B cell (primary cell): Measurements from ENCODE around the gene SWSAP1. TPM values are rescaled to one million over a fixed set of nuclear protein-coding genes. Genes with fewer than 3 reads are reported as not detected.
A peak's percentile ranks its signal among the peaks of the same experiment; 100 is the strongest.

Experiments used
- ATAC-seq: fragments of 200-7000 bp; cut with Tn5 transposase; one replicate; pipeline ENCODE4 v1.10.0; 2021; ENCODE audit warnings: low read depth, mild to moderate bottlenecking, moderate number of reproducible peaks, moderate library complexity
- CTCF ChIA-PET: fragments of 350-600 bp; sonication (Branson Sonifier 250); formaldehyde crosslinking; loops from one replicate; lab custom pipeline; 2021; ENCODE audit warnings: antibody characterized with exemption, inconsistent platforms; lab: Charles Lee
- POLR2A ChIA-PET: fragments of 350-600 bp; sonication (Branson Sonifier 250); formaldehyde crosslinking; loops from one replicate; lab custom pipeline; 2021; ENCODE audit warnings: antibody characterized with exemption; lab: Charles Lee
- DNase-seq: peaks from one replicate; pipeline ENCODE4 v3.0.0; 2013
- H2AFZ ChIP-seq: 2 replicates; pipeline ENCODE4 v1.6.1; 2012; ENCODE audit warnings: mild to moderate bottlenecking, low read depth, low read length; ENCODE audit not compliant: insufficient read depth, poor library complexity, severe bottlenecking
- H3K27ac ChIP-seq, 2 donors: 1 replicate in 1 of 2; 2 replicates in 1 of 2; pipeline ENCODE4 v1.5.1; 2012 to 2013; ENCODE audit warnings: low read length in 2 of 2, mild to moderate bottlenecking in 2 of 2, moderate library complexity in 1 of 2
- H3K27me3 ChIP-seq, 4 experiments: fragments of 200-600 bp in 1 of 4; sonication (generic) in 1 of 4; replicated peaks in 1 of 4; 1 replicate in 2 of 4; 2 replicates in 2 of 4; pipeline versions ENCODE4 v1.6.1 to v1.7.0; 2013 to 2016; ENCODE audit warnings: low read length in 3 of 4, mild to moderate bottlenecking in 2 of 4, mixed read lengths in 1 of 4, moderate library complexity in 1 of 4; ENCODE audit not compliant: insufficient read depth in 4 of 4, control insufficient read depth in 3 of 4; ENCODE audit errors: control extremely low read depth in 1 of 4
- H3K36me3 ChIP-seq, 2 experiments: replicated peaks in 1 of 2; 1 replicate in 1 of 2; 2 replicates in 1 of 2; pipeline versions ENCODE4 v1.6.1 to v1.7.1; 2013; ENCODE audit warnings: low read length in 1 of 2; ENCODE audit not compliant: insufficient read depth in 2 of 2, control insufficient read depth in 1 of 2; ENCODE audit errors: control extremely low read depth in 1 of 2, extremely low read depth in 1 of 2
- H3K4me1 ChIP-seq, 2 donors: fragments of 200-600 bp in 1 of 2; sonication (generic) in 1 of 2; 1 replicate in 1 of 2; 2 replicates in 1 of 2; pipeline versions ENCODE4 v1.5.1 to v1.6.1; 2013 to 2017; ENCODE audit warnings: low read length in 2 of 2; ENCODE audit not compliant: control insufficient read depth in 2 of 2, insufficient read depth in 2 of 2
- H3K4me2 ChIP-seq: replicated peaks from 2 replicates; pipeline ENCODE3; 2012; ENCODE audit warnings: mild to moderate bottlenecking, low read depth, low read length; ENCODE audit not compliant: poor library complexity, severe bottlenecking
- H3K4me3 ChIP-seq, 5 experiments: fragments of 200-600 bp in 1 of 5; sonication (generic) in 1 of 5; 1 replicate in 3 of 5; 2 replicates in 2 of 5; pipeline versions ENCODE4 v1.5.1 to v1.7.0; 2011 to 2016; ENCODE audit warnings: low read length in 4 of 5, mild to moderate bottlenecking in 4 of 5, low read depth in 2 of 5, control low read depth in 1 of 5, moderate library complexity in 1 of 5; ENCODE audit not compliant: insufficient read depth in 1 of 5; ENCODE audit errors: control extremely low read depth in 1 of 5, extremely low read depth in 1 of 5
- H3K79me2 ChIP-seq: fragments of 200-600 bp; sonication (generic); one replicate; pipeline ENCODE4 v1.6.0; 2016; ENCODE audit warnings: low read length; ENCODE audit not compliant: control insufficient read depth, insufficient read depth
- H3K9ac ChIP-seq: fragments of 200-600 bp; sonication (generic); 2 replicates; pipeline ENCODE4 v1.6.1; 2017; ENCODE audit warnings: mild to moderate bottlenecking, low read length, moderate library complexity
- H3K9me3 ChIP-seq, 3 donors: one replicate each; pipeline versions ENCODE4 v1.6.1 to v1.7.1; 2013; ENCODE audit warnings: low read length in 2 of 3; ENCODE audit not compliant: control insufficient read depth in 2 of 3, insufficient read depth in 1 of 3; ENCODE audit errors: control extremely low read depth in 1 of 3
- H4K20me1 ChIP-seq: 2 replicates; pipeline ENCODE4 v1.6.0; 2012; ENCODE audit warnings: mild to moderate bottlenecking, low read length; ENCODE audit not compliant: insufficient read depth, control insufficient read depth, poor library complexity, severe bottlenecking
- H3K27ac Mint-ChIP-seq: one replicate; pipeline ENCODE4 v1.8.0; 2021; ENCODE audit warnings: mixed read lengths
- H3K27me3 Mint-ChIP-seq: one replicate; pipeline ENCODE4 v1.8.0; 2021; ENCODE audit warnings: mixed read lengths
- H3K4me1 Mint-ChIP-seq: one replicate; pipeline ENCODE4 v1.8.0; 2021; ENCODE audit warnings: mixed read lengths
- H3K4me3 Mint-ChIP-seq: one replicate; pipeline ENCODE4 v1.8.0; 2021; ENCODE audit warnings: mixed read lengths
- H3K9me3 Mint-ChIP-seq: one replicate; pipeline ENCODE4 v1.8.0; 2022; ENCODE audit warnings: mixed read lengths; ENCODE audit not compliant: insufficient read depth
- CTCF ChIP-seq: fragments of 200-600 bp; IDR thresholded peaks from one replicate; pipeline ENCODE4 v1.8.0; 2022; ENCODE audit warnings: antibody characterized with exemption, mild to moderate bottlenecking
- WGBS: methylation state at CpG from one replicate; pipeline ENCODE4 v1.1.5; 2013; ENCODE audit warnings: missing lambda C conversion rate; ENCODE audit not compliant: insufficient coverage; 5-methylcytosine and 5-hydroxymethylcytosine counted together
- intact Hi-C: fragments of 100-400 bp; cut with micrococcal nuclease; formaldehyde crosslinking; loops from one replicate; pipeline ENCODE4 v1.10.0; 2022
- polyA minus RNA-seq: library from RNA; depleted of rRNA, polyadenylated mRNA; stranded (reverse); fragments of >200 nt; gene quantifications from 2 replicates; pipeline ENCODE4 v1.2.3, GENCODE V29; 2012
- polyA plus RNA-seq: library from polyadenylated mRNA; depleted of rRNA; stranded (reverse); fragments of >200 nt; gene quantifications from 2 replicates; pipeline ENCODE4 v1.2.3, GENCODE V29; 2012
- total RNA-seq, 2 donors: library from RNA; stranded (reverse); fragments of 120-200 nt in 1 of 2; gene quantifications; 1 replicate in 1 of 2; 2 replicates in 1 of 2; pipeline versions ENCODE4 v1.2.3 to v1.2.4, GENCODE V29; 2013 to 2022

Gene SWSAP1
- total RNA-seq (5.0 TPM in 2 replicates), polyA plus RNA-seq (6.4 and 7.6 TPM in 2 replicates), polyA minus RNA-seq (3.9 and 5.7 TPM in 2 replicates)
- 5.2 TPM for total RNA-seq (2013)

GRCh38 chr19:11374433-11375142, at the start of gene SWSAP1:
Gene SWSAP1, plus strand, starts transcription at chr19:11374666. Its CDS starts 15 bp downstream, at chr19:11374681.
- Histone ChIP-seq H3K27ac (peak within 1 kb of the TSS; percentile 88 to 93), H3K36me3 (peaks cover 0 to 1% of the 10 kb centered on the region in 2 experiments), H3K4me3 (peak within 1 kb of the TSS; percentile 64 to 83 (median 75)), H4K20me1 (no peaks in the 10 kb centered on the region), H3K9me3 (no peaks in the 10 kb centered on the region), H3K4me2 (peak within 1 kb of the TSS; percentile 96), H2AFZ (peak within 1 kb of the TSS; percentile 84), H3K9ac (peak within 1 kb of the TSS; percentile 82), H3K4me1 (peaks cover 27 to 32% of the 10 kb centered on the region in 2 donors), H3K79me2 (peaks cover 16% of the 10 kb centered on the region), H3K27me3 (no peaks in the 10 kb centered on the region)
- WGBS: under 1% methylated on average over 41 of the region's 44 CpGs
- H3K9me3 Mint-ChIP-seq: no peaks in the 10 kb centered on the region
- DNase-seq: peak; percentile 99
- H3K27me3 Mint-ChIP-seq: no peaks in the 10 kb centered on the region
- H3K4me1 Mint-ChIP-seq: peaks cover 14% of the 10 kb centered on the region
- ATAC-seq: peak; percentile 89
- no peak for TF ChIP-seq CTCF
- CTCF ChIA-PET: interaction anchor here (0.5 to 4.6 kb wide), 13 partner anchors 9 to 110 kb away, joined by 3 to 37 read pairs (median 4); partner anchors contain the start of genes EPOR, ODAD3 and PRKCSH
- intact Hi-C loops: loop anchor here (1.0 to 10.0 kb wide), 5 partner anchors 28 to 1560 kb away; partner anchors contain the start of genes CCDC159, FBXL12, ODAD3 and PRKCSH
- POLR2A ChIA-PET: interaction anchor here (0.5 to 2.5 kb wide), 14 partner anchors 9 to 913 kb away, joined by 3 to 23 read pairs (median 4); partner anchors contain the start of genes CCDC159, EPOR, ODAD3 and PRKCSH
- peak within 1 kb of the TSS; percentile 69 for H3K27ac Mint-ChIP-seq
- no peak within 1 kb of the TSS for H3K4me3 Mint-ChIP-seq
